Naive B cell (primary cell): ENCODE data around the gene CA11. TPM values are rescaled to one million over a fixed set of nuclear protein-coding genes. Genes with fewer than 3 reads are reported as not detected.
A peak's percentile ranks its signal among the peaks of the same experiment; 100 is the strongest.

Experiments used
- ATAC-seq, 2 donors: fragments of 150-1000 bp; cut with Tn5 transposase; 2 replicates each; pipeline ENCODE4 v1.10.0; 2021; ENCODE audit warnings: low read depth in 2 of 2, mild to moderate bottlenecking in 2 of 2, moderate library complexity in 2 of 2
- DNase-seq: peaks from one replicate; pipeline ENCODE4 v3.0.0; 2022
- H3K27ac Mint-ChIP-seq, 6 donors: one replicate each; pipeline ENCODE4 v1.8.0; 2020 to 2022; ENCODE audit warnings: mild to moderate bottlenecking in 6 of 6, mixed read lengths in 6 of 6, moderate library complexity in 5 of 6, inconsistent platforms in 2 of 6
- H3K27me3 Mint-ChIP-seq, 3 donors: one replicate each; pipeline ENCODE4 v1.8.0; 2021 to 2022; ENCODE audit warnings: mixed read lengths in 3 of 3, mild to moderate bottlenecking in 1 of 3
- H3K36me3 Mint-ChIP-seq, 2 donors: one replicate each; pipeline ENCODE4 v1.8.0; 2020 to 2022; ENCODE audit warnings: mixed read lengths in 2 of 2, inconsistent platforms in 1 of 2, mild to moderate bottlenecking in 1 of 2
- H3K4me1 Mint-ChIP-seq, 3 donors: one replicate each; pipeline ENCODE4 v1.8.0; 2020 to 2022; ENCODE audit warnings: mixed read lengths in 3 of 3, inconsistent platforms in 1 of 3, mild to moderate bottlenecking in 1 of 3, moderate library complexity in 1 of 3
- H3K4me3 Mint-ChIP-seq, 8 donors: one replicate each; pipeline ENCODE4 v1.8.0; 2020 to 2022; ENCODE audit warnings: mild to moderate bottlenecking in 8 of 8, mixed read lengths in 8 of 8, moderate library complexity in 8 of 8, inconsistent platforms in 2 of 8
- H3K9me3 Mint-ChIP-seq, 7 donors: one replicate each; pipeline ENCODE4 v1.8.0; 2020 to 2022; ENCODE audit warnings: mixed read lengths in 7 of 7, mild to moderate bottlenecking in 5 of 7, inconsistent platforms in 2 of 7, moderate library complexity in 1 of 7
- polyA plus RNA-seq, 6 donors: library from polyadenylated mRNA; unstranded; fragments of 300-500 nt; fragmentation: Illumina TruSeq; gene quantifications; one replicate each; pipeline ENCODE4 v1.2.3, GENCODE V29; 2021; ENCODE audit warnings: low read depth in 6 of 6

CA11 gene
- polyA plus RNA-seq, 6 donors from 2014 or later = 2.8 to 15.2 (median 10.6) TPM

DNA sequence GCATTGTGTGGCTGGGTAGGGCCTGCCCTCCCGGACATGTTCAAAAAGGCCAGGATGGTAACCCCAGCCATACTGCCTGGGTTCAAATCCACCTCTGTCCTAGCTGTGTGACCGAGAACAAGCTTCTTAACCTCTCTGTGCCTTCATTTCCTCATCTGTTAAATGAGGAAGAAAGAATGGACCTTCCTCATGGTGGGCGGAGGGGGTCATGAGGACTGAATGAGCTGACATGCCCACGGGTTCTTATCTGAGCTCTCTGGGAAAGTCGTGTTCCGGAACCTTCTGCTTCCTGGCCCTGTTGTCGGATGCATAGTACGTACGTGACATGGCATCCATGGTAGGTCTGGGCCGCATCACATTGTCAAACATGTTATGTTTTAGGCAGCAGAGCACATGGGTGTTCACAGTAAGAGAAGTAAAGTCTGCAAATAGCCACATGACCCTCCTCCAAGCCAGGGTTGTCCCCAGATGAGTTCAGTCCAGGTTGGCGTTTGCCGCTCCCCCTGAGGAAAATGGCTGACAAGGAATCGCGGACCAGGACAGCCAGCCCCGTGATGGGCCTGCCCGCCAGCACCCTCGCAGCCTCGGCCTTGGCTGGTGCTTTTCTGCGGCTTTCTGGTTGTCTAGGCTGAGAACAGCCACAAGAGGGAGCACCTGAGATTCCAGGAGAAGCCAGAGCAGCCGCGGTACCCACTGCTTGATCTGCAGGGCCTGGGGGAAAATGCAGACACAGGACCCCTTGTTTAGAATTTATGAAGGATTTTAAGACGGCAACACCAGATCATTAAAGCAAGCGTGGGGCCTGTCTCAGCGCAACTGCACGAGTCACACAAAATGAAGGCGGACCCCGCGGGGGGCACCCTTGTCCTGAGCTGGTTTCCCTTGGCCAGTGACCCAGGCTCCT, 29.2 kb upstream of the CA11 start:
- Mint-ChIP-seq H3K27me3 (peaks cover 0 to 5% (median 3%) of the 10 kb centered on the region in 3 donors), H3K9me3 (no peaks in the 10 kb centered on the region), H3K27ac (peak overlapping the region in 5 of 6 donors; percentile 10 to 67 (median 49)), H3K4me3 (peak overlapping the region in 4 of 8 donors; percentile 12 to 78 (median 21)), H3K36me3 (no peaks in the 10 kb centered on the region), H3K4me1 (peaks cover 7 to 10% (median 8%) of the 10 kb centered on the region in 3 donors)
- DNase-seq = peak; percentile 73
- ATAC-seq = peak; percentile 91 to 97

DNA sequence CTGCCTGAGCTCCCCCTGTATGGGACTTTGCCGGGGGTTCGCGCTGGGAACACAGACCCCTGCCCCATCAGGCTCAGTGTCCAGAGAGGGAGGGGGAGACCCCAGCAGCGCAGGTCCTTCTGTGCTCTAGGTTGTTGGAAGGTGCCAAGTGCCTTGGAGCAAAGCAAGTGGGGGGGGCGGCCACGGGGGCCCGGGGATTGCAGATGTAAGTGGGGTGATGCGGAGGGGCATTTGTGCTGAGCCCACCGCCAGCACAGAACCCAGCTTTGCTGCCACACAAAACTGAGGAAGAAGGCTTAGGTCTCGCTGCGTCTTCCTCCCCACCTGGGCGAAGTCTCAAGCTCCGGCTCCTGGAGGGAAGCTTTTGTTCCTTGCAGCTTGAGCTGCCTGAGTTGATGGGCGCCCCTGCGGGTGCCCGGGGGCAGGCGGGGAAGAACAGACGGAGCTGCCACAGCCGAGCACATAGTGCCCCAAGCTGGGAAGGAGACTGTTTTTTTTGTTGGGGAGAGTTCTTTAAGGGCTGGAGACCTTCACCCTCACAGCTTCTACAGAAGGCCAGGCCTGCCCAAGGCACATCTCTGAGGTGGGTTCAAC, 28.3 kb upstream of the CA11 start:
- Mint-ChIP-seq H3K4me1 (peaks cover 12 to 15% (median 14%) of the 10 kb centered on the region in 3 donors), H3K27me3 (peaks cover 0 to 5% (median 3%) of the 10 kb centered on the region in 3 donors), H3K36me3 (no peaks in the 10 kb centered on the region), H3K9me3 (peaks cover 0 to 7% (median 0%) of the 10 kb centered on the region in 7 donors), H3K4me3 (no peak overlapping the region), H3K27ac (no peak overlapping the region)
- ATAC-seq (no peak), DNase-seq (no peak)

DNA sequence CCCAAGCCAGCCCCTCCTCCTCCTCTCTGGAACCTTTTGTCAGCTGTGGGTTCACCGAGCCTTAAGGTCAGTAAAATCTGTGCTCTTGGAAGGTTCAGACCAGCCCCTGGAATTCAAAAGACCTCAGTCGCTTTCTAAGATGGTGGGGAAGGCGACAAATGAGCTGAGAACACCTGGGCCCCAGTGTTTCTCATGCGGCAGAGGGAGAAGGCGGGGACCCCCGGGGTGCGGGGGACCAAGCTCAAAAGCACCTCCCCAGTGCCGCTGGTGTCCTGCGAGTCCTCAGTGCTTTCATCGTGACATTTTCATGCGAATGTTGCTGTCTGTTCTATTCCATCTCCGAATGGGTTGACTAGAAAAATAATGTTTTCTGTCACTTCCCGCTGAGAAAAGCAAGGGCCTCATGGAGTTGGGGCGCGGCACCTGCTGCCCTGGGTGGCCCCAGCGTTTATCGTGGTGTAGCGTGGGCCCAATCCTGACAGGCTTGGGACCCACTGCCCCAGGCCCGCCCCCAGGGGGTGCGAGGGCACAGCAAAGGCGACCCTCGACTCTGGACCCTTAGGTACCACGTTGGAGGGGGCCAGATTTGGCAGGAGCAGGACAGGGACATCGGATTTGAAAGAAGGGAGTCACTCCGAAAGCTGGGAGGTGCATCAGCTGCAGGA, 27.6 kb upstream of the CA11 start:
- H3K4me1 Mint-ChIP-seq = peaks cover 14 to 17% (median 15%) of the 10 kb centered on the region in 3 donors
- no peaks in the 10 kb centered on the region for H3K36me3 Mint-ChIP-seq
- DNase-seq (no peak), ATAC-seq (no peak)
- peak overlapping the region in 1 of 6 donors; percentile 8 for H3K27ac Mint-ChIP-seq
- no peak overlapping the region for H3K4me3 Mint-ChIP-seq
- H3K9me3 Mint-ChIP-seq = peaks cover 0 to 11% (median 0%) of the 10 kb centered on the region in 7 donors
- peaks cover 0 to 5% (median 3%) of the 10 kb centered on the region in 3 donors for H3K27me3 Mint-ChIP-seq

- peaks cover 0 to 12% (median 0%) of the 10 kb centered on the region in 7 donors for H3K9me3 Mint-ChIP-seq
- DNase-seq (no peak), ATAC-seq (no peak)
- no peak within 1 kb of the TSS for H3K4me3 Mint-ChIP-seq
- peak within 1 kb of the TSS in 2 of 6 donors; percentile 28 to 65 for H3K27ac Mint-ChIP-seq
- H3K36me3 Mint-ChIP-seq = no peaks in the 10 kb centered on the region
- peaks cover 14 to 17% (median 15%) of the 10 kb centered on the region in 3 donors for H3K4me1 Mint-ChIP-seq
- H3K27me3 Mint-ChIP-seq = peaks cover 0 to 5% (median 3%) of the 10 kb centered on the region in 3 donors
These were observed 27.0 kb upstream of the CA11 start, which contains the start of gene NTN5 for GRCh38 chr19:48672994-48673393. Gene NTN5 (minus strand): TSS chr19:48673017. CDS start chr19:48670986, 2,031 bp downstream.

DNA sequence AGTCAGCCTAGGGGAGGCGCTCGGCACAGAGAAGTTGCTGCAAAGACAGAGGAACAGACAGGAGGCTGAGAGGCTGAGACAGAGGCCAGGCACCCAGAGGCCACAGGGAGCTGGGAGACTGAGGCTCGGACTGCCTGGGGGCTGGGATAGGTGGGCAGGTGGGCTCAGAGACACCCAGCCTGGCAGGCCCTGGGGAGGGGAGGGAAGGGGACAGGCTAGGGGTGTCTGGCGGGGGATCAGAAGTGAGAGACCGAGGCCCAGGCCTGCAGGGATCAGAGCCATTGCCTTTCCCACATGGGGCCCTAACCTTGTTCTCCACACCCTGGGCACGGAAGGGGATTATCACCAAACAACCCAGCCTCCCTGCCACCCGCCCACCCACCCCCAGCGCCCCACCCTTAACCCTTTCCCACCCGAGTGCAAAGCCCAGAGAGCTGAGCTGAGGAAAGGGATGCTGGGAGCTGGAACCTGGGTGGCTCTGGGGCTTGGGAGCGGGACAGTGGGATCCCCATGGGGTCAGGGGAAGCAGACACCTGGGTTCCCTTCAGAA, 25.5 kb upstream of the CA11 start:
- Mint-ChIP-seq H3K4me1 (peaks cover 14 to 17% (median 15%) of the 10 kb centered on the region in 3 donors), H3K27ac (peak overlapping the region in 1 of 6 donors; percentile 85), H3K9me3 (peaks cover 0 to 12% (median 0%) of the 10 kb centered on the region in 7 donors), H3K36me3 (no peaks in the 10 kb centered on the region), H3K27me3 (peaks cover 0 to 5% (median 3%) of the 10 kb centered on the region in 3 donors), H3K4me3 (no peak overlapping the region)
- ATAC-seq = no peak
- DNase-seq = no peak

GRCh38 chr19:48670699-48671445, 24.9 kb upstream of the CA11 start:
- H3K27me3 Mint-ChIP-seq = peaks cover 0 to 5% (median 3%) of the 10 kb centered on the region in 3 donors
- DNase-seq = no peak
- H3K9me3 Mint-ChIP-seq = peaks cover 0 to 12% (median 0%) of the 10 kb centered on the region in 7 donors
- no peaks in the 10 kb centered on the region for H3K36me3 Mint-ChIP-seq
- H3K4me3 Mint-ChIP-seq = peak overlapping the region in 1 of 8 donors; percentile 52
- peak overlapping the region in 1 of 6 donors; percentile 85 for H3K27ac Mint-ChIP-seq
- peaks cover 14 to 17% (median 15%) of the 10 kb centered on the region in 3 donors for H3K4me1 Mint-ChIP-seq
- no peak for ATAC-seq

DNA sequence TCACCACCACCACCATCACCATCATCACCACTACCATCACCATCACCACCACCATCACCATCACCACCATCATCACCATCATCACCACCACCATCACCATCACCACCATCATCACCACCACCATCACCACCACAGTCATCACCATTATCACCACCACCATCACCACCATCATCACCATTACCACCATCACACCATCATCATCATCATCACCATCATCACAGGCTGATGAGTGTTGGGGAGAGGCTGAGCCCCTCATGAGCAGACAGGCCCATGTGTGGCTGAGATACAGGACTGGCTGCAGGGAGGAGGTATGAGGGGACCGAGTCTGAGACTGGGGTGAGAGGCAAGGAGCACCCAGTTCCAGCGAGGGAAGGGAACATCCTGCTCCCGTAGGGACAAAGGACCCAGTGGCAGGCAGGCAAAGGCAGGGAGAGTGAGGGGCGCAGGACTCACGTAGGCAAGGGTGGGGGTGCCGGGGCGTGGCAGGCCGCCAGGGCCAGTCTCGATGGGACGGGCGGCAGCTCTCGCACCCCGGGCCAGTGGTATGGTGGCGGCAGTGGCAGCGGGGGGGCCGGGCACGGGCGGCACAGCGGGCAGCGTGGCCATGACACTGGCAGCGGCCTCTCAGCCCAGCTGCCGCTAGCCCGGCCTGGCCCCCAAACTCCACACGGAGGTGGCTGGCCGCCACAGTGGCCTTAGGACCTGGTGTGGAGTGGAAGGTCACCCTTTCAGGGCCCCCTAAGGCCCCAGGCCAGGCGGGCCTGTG, 24.1 kb upstream of the CA11 start:
- H3K4me3 Mint-ChIP-seq = no peak overlapping the region
- peaks cover 0 to 12% (median 0%) of the 10 kb centered on the region in 7 donors for H3K9me3 Mint-ChIP-seq
- ATAC-seq = no peak
- no peak for DNase-seq
- no peaks in the 10 kb centered on the region for H3K36me3 Mint-ChIP-seq
- H3K27me3 Mint-ChIP-seq = no peaks in the 10 kb centered on the region
- peaks cover 8 to 11% (median 10%) of the 10 kb centered on the region in 3 donors for H3K4me1 Mint-ChIP-seq
- peak overlapping the region in 1 of 6 donors; percentile 66 for H3K27ac Mint-ChIP-seq

GRCh38 chr19:48668761-48669160, 22.8 kb upstream of the CA11 start:
- DNase-seq = no peak
- peak overlapping the region in 3 of 6 donors; percentile 4 to 90 (median 54) for H3K27ac Mint-ChIP-seq
- H3K4me3 Mint-ChIP-seq = no peak overlapping the region
- H3K9me3 Mint-ChIP-seq = peaks cover 0 to 12% (median 0%) of the 10 kb centered on the region in 7 donors
- no peak for ATAC-seq
- H3K36me3 Mint-ChIP-seq = no peaks in the 10 kb centered on the region
- peaks cover 5 to 10% (median 7%) of the 10 kb centered on the region in 3 donors for H3K4me1 Mint-ChIP-seq
- H3K27me3 Mint-ChIP-seq = no peaks in the 10 kb centered on the region

GRCh38 chr19:48668332-48668731, 22.3 kb upstream of the CA11 start:
- Mint-ChIP-seq H3K27ac (no peak overlapping the region), H3K4me3 (no peak overlapping the region), H3K9me3 (peaks cover 0 to 12% (median 0%) of the 10 kb centered on the region in 7 donors), H3K4me1 (peaks cover 5 to 10% (median 7%) of the 10 kb centered on the region in 3 donors), H3K36me3 (no peaks in the 10 kb centered on the region), H3K27me3 (no peaks in the 10 kb centered on the region)
- no peak for ATAC-seq
- DNase-seq = no peak

DNA sequence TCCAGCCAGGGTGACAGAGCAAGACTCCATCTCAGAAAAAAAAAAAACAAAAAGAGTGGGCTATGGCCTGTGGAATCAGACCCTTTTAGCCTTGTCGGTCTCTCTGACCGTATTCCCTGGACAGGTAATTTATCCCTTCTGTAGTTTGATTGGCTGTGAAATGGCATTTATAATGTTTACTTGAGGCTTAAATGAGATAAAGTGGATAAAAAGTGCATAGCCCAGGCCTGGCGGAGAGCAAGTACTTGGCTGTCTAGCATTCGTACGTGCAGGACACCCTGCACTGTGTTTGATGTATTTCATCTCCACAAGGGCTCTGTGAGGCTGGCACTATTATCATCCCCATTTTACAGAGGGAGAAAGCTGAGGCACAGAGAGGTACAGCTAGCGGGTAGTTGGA, 19.8 kb upstream of the CA11 start:
- ATAC-seq (no peak), DNase-seq (no peak)
- Mint-ChIP-seq H3K36me3 (no peaks in the 10 kb centered on the region), H3K9me3 (peaks cover 0 to 12% (median 0%) of the 10 kb centered on the region in 7 donors), H3K27me3 (no peaks in the 10 kb centered on the region), H3K4me1 (peaks cover 10 to 19% (median 15%) of the 10 kb centered on the region in 3 donors), H3K27ac (no peak overlapping the region), H3K4me3 (no peak overlapping the region)

GRCh38 chr19:48664476-48664875, 18.5 kb upstream of the CA11 start:
- no peak overlapping the region for H3K27ac Mint-ChIP-seq
- H3K4me1 Mint-ChIP-seq = peaks cover 9 to 20% (median 12%) of the 10 kb centered on the region in 3 donors
- ATAC-seq (no peak), DNase-seq (no peak)
- no peak overlapping the region for H3K4me3 Mint-ChIP-seq
- H3K9me3 Mint-ChIP-seq = peaks cover 0 to 6% (median 0%) of the 10 kb centered on the region in 7 donors
- no peaks in the 10 kb centered on the region for H3K36me3 Mint-ChIP-seq
- H3K27me3 Mint-ChIP-seq = no peaks in the 10 kb centered on the region

- Mint-ChIP-seq H3K27ac (no peak overlapping the region), H3K9me3 (peaks cover 0 to 1% (median 0%) of the 10 kb centered on the region in 7 donors), H3K27me3 (no peaks in the 10 kb centered on the region), H3K4me3 (no peak overlapping the region), H3K36me3 (no peaks in the 10 kb centered on the region), H3K4me1 (peaks cover 9 to 19% (median 12%) of the 10 kb centered on the region in 3 donors)
- ATAC-seq (no peak), DNase-seq (no peak)
These were observed 17.7 kb upstream of the CA11 start for GRCh38 chr19:48663667-48664066.
